HG02798 (cell line): ENCODE results near the gene PDGFD.

ENCODE experiments used
- ATAC-seq: cut with Tn5 transposase; IDR thresholded peaks from one replicate; pipeline ENCODE4 v1.9.1; 2021; ENCODE audit warnings: mild to moderate bottlenecking; ENCODE audit not compliant: unreplicated experiment, poor library complexity

Gene PDGFD

GRCh38 chr11:103929170-103929903 is 234.6 kb downstream of the PDGFD start:
- ATAC-seq: peak; percentile 94

DNA sequence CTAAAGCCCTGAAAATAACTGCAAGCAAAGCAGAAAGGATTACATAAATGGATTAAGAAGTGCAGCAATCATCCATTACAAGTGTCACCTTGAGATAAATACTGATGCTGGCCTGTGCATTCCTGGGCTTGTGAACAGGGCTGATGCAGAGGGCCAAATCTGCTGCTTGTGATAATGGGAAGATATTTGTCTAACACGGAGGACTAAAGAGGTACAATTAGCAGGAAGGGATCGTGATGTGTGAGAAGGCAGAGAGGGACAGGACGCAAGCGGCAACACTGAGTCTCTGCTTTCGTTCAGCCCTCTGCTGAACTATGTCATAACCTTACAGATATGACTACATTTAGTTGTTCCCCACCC is 235.2 kb downstream of the PDGFD start:
- no peak for ATAC-seq

GRCh38 chr11:103928040-103928801 is 235.7 kb downstream of the PDGFD start:
- no peak for ATAC-seq

DNA sequence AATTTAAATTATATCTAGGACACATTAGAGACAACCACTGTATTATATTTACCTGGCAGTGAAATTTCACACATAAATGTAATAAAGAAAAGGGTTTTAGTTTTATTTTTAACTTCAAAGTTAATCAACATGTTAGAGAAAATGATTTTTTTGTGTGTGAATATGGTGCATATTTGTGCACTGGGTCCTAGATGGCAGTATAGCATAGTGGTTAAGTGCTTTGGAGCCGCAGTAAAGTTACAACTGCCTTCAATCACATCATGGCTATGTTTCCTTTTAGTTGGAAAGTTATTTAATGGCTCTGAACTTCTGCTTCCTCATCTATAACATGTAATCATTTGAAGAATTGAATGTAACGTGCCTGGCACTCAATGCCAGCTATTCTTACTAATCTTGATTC is 236.4 kb downstream of the PDGFD start:
- ATAC-seq: no peak

GRCh38 chr11:103926990-103927389 is 237.0 kb downstream of the PDGFD start:
- ATAC-seq: no peak

GRCh38 chr11:103924166-103925013 is 239.6 kb downstream of the PDGFD start:
- ATAC-seq: no peak

GRCh38 chr11:103923451-103923931 is 240.5 kb downstream of the PDGFD start:
- no peak for ATAC-seq

DNA sequence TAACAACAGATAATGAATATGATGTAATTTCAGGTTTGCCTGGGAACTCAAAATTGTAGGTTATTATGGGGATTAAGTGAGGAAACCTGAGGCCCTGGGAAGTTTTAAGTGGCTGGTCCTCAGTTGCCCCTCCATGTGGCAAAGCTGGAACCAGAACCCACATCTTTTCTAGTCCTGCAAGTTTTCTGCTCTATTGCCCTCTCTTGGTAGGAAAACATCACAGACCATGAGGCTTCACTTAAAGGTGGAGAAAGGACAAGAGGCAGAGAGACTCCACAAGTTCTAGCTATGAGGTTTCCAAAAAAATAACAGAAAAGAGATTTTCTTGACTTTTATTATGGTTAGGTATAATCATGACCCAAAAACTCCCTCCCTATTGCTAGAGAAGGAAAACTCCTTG is 243.0 kb downstream of the PDGFD start:
- no peak for ATAC-seq

- ATAC-seq: peak; percentile 53
Observed at GRCh38 chr11:103920449-103920848, 243.5 kb downstream of the PDGFD start.

- ATAC-seq: no peak
Observed at GRCh38 chr11:103910721-103911120, 253.2 kb downstream of the PDGFD start.

GRCh38 chr11:103907548-103908455 is 256.1 kb downstream of the PDGFD start:
- ATAC-seq: no peak

- ATAC-seq: no peak
Observed at GRCh38 chr11:103907136-103907535, 256.8 kb downstream of the PDGFD start.

- no peak for ATAC-seq
Observed at GRCh38 chr11:103906291-103906867, 257.6 kb downstream of the PDGFD start.

GRCh38 chr11:103904324-103904667 is 259.7 kb downstream of the PDGFD start:
- ATAC-seq: peak; percentile 81

DNA sequence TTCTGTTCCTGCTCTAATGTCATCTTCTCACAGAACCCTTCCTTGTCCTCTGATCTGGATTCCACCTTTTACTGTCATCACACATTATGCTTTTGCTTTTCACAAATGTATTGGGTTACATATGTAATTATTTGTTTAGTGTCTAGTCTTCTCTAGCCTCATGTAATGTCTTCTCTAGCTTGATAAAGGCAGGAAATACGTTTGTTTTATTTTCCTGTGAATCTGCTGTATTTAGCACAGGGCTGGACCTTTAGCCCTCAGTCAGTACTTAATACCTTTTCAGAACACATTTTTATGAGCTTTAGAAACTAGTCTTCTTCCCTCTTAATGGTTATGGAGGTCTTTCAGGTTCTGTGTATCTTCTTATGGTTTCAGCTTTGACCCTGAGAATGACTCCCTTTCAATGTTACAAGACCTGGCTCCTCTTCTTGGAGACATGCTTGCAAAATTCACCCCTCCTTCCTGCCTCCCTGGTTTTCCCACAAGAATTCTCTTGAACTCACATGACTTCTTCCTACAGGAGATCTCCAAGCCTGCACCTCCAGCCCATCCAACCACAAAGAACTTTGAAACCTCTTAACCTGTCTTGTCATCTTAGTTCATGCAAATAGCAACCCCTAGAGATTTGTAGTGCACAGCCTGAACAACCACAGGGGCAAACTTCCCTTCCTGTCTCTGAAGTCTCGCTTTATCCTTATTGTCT is 260.2 kb downstream of the PDGFD start:
- ATAC-seq: peak; percentile 87

- ATAC-seq: no peak
Observed at GRCh38 chr11:103902994-103903393, 261.0 kb downstream of the PDGFD start.

DNA sequence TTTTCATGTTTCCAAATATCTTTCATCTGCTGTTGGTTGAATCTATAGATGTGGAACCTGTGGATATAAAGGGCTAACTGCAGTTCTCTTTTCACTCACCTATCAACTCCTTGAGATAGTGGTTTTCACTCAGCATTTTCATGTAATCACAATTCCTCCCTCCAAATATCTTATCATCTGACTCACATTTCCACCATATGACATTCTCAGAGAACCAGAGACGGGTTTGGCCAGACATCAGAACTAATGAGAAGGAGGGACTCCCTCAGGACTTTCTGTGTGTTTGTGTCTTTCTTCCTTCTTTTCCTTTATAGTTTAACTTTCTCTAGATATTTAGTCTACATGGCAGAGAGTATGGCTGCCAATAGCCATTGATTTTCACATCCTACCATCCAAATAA is 262.3 kb downstream of the PDGFD start:
- ATAC-seq: no peak

DNA sequence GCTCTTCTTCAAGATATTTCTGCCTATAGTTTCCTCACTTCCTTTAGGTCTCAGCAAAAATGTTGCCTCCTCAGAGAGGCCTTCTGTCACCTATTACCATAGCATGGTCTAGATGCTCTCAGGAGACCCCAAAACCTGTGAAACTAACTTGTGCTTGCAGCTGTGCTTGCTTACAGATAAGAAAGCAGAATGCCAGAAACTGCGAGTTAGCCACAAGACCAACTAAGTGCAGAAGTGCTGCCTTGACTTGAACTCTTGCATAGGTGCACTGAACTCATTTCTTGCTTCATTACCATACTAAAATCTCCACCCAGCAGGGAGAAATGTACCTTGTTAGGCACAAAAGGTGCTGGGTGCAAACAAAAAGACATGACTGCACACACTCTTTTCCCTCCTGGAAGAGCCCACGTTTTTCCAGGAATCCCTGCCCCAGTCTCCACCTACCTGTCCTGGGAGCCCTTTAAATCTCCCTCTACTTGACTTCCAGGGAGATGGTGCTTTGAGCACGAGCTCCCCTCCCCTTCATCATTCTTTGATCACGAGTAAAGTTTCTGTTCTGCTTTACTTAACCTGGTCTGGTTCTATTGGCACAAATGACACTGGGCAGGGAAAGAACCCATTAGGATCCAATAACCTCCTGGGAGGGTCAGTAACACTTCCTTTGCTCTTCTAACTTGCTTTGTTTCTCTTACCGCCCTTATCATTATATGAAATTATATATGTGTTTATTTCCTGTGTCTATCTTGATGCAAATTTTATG is 265.2 kb downstream of the PDGFD start:
- peak; percentile 80 for ATAC-seq
